ENCODE results near the gene PRMT1. TPM values are rescaled to one million over a fixed set of nuclear protein-coding genes. Genes with fewer than 3 reads are reported as not detected.

PRMT1 gene
- total and polyA plus RNA-seq, 8 donors = 27.2 to 98.7 (median 46.8) TPM

DNA sequence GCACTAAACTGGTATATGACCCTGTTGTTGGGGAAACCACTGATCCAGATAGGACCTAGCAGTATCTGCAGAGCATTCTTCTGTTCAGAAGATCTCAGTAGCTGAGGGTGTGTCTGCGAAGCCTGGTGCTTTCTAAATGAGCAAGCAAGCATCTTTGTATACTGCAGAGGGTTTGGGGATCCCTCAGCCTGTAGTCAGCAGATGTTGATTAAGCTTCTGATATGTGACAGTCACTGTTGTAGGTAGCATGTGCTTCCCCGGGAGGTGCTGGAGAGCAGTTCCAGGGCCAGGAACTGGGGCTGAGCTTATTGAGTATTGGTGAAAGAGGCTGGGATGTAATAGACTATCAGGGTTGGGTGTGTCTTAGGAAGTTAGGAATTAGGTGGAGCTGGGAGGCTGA is 33.6 kb upstream of the PRMT1 start:
- no peak overlapping the region for H3K4me3 ChIP-seq
- DNase-seq = no peak
- no peak for ATAC-seq
- H3K4me1 ChIP-seq = peaks cover 5 to 18% (median 8%) of the 10 kb centered on the region in 3 donors
- H3K9me3 ChIP-seq = no peaks in the 10 kb centered on the region
- H3K27me3 ChIP-seq = no peaks in the 10 kb centered on the region
- TF ChIP-seq, protein P1, sequence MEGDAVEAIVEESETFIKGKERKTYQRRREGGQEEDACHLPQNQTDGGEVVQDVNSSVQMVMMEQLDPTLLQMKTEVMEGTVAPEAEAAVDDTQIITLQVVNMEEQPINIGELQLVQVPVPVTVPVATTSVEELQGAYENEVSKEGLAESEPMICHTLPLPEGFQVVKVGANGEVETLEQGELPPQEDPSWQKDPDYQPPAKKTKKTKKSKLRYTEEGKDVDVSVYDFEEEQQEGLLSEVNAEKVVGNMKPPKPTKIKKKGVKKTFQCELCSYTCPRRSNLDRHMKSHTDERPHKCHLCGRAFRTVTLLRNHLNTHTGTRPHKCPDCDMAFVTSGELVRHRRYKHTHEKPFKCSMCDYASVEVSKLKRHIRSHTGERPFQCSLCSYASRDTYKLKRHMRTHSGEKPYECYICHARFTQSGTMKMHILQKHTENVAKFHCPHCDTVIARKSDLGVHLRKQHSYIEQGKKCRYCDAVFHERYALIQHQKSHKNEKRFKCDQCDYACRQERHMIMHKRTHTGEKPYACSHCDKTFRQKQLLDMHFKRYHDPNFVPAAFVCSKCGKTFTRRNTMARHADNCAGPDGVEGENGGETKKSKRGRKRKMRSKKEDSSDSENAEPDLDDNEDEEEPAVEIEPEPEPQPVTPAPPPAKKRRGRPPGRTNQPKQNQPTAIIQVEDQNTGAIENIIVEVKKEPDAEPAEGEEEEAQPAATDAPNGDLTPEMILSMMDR (IDR thresholded peaks at IDR 0.05) = no peak
- intact Hi-C loops (cut with DNase I) = no loop called here
- peaks cover 0 to 8% (median 7%) of the 10 kb centered on the region in 3 donors for H3K36me3 ChIP-seq
- H3K27ac ChIP-seq = no peak overlapping the region
- 69 to 77% methylated on average over 2 of the region's 2 CpGs for WGBS, 2 donors
- FAIRE-seq = no peak

DNA sequence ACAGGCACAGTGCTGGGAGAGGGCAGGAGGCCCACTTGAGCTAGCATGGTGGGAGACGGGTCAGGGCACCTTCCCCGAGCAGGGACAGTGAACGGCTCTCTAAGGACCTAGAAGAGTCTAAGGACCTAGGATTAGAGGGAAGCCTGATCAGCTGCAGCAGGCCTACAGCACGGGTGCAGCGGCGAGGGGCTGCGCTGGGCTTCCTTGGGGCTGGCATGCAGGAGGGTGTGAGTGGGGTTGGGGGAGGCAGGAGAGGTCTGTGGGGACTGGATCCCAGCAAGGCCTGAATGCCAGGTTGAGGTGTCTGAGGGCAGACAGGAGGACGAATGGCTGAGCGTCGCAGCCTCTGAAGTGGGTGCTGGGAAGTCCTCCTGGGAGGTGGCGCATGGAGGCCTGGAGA is 31.5 kb upstream of the PRMT1 start:
- H3K27ac ChIP-seq = no peak overlapping the region
- H3K27me3 ChIP-seq = no peaks in the 10 kb centered on the region
- no peaks in the 10 kb centered on the region for H3K9me3 ChIP-seq
- no peak overlapping the region for H3K4me3 ChIP-seq
- H3K4me1 ChIP-seq = peaks cover 5 to 14% (median 8%) of the 10 kb centered on the region in 3 donors
- ATAC-seq (no peak), DNase-seq (peak in 1 of 6 donors; percentile 51), FAIRE-seq (no peak)
- peaks cover 0 to 12% (median 8%) of the 10 kb centered on the region in 3 donors for H3K36me3 ChIP-seq
- 89 to 96% methylated on average over 11 of the region's 11 CpGs for WGBS, 2 donors
- intact Hi-C loops (cut with DNase I) = no loop called here
- TF ChIP-seq, protein P1 (IDR thresholded peaks at IDR 0.05) = no peak

DNA sequence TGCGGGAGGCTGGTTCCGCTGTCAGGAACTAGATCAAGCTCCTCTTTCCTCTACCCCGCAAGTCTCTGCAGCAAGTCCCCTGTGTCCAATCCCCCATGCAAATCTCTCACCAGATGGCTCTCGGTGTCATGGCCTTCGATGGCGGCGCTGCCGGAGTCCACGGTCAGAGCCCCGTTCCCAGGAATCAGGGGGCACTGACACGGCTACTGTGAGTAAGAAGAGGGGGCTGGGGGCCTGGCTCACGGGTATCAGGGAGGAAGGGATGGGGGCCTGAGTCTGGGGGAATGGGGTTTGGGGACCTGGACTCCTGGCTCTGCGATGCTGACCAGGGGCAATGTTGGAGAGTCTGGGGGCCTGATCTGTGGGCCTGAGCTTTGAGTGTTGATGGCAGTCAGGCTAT is 31.1 kb upstream of the PRMT1 start:
- no peaks in the 10 kb centered on the region for H3K9me3 ChIP-seq
- no peak for ATAC-seq
- no peak overlapping the region for H3K4me3 ChIP-seq
- no peaks in the 10 kb centered on the region for H3K27me3 ChIP-seq
- H3K4me1 ChIP-seq = peaks cover 5 to 14% (median 8%) of the 10 kb centered on the region in 3 donors
- intact Hi-C loops (cut with DNase I) = no loop called here
- TF ChIP-seq, protein P1 (IDR thresholded peaks at IDR 0.05) = no peak
- peaks cover 0 to 12% (median 8%) of the 10 kb centered on the region in 3 donors for H3K36me3 ChIP-seq
- no peak for FAIRE-seq
- peak in 1 of 6 donors; percentile 62 for DNase-seq
- H3K27ac ChIP-seq = no peak overlapping the region
- WGBS, 2 donors = 91 to 96% methylated on average over 13 of the region's 13 CpGs

DNA sequence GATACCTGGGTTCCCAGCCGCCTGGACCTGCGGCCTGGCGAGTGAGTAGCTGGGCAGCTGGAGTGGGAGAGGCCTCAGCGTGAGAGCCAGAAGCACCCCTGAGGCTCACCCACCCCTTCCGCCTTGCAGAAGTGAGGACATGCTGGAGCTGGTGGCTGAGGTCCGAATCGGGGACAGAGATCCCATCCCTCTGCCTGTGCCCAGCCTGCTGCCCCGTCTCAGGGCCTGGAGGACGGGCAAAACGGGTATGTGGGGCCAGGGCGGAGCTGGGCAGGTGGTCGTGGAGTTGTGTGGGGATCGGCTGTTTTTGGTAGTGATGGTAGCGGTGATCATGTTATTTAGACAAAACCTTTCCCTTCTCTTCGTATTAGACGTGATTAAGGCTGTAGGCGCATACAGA is 30.5 kb upstream of the PRMT1 start:
- no peak overlapping the region for H3K27ac ChIP-seq
- no peak overlapping the region for H3K4me3 ChIP-seq
- WGBS, 2 donors = 89 to 92% methylated on average over 17 of the region's 17 CpGs
- ATAC-seq (no peak), FAIRE-seq (no peak), DNase-seq (peak in 1 of 6 donors; percentile 54)
- no peaks in the 10 kb centered on the region for H3K9me3 ChIP-seq
- H3K4me1 ChIP-seq = peaks cover 5 to 14% (median 8%) of the 10 kb centered on the region in 3 donors
- intact Hi-C loops (cut with DNase I) = no loop called here
- no peaks in the 10 kb centered on the region for H3K27me3 ChIP-seq
- H3K36me3 ChIP-seq = peaks cover 0 to 18% (median 8%) of the 10 kb centered on the region in 3 donors
- TF ChIP-seq, protein P1 (IDR thresholded peaks at IDR 0.05) = no peak

DNA sequence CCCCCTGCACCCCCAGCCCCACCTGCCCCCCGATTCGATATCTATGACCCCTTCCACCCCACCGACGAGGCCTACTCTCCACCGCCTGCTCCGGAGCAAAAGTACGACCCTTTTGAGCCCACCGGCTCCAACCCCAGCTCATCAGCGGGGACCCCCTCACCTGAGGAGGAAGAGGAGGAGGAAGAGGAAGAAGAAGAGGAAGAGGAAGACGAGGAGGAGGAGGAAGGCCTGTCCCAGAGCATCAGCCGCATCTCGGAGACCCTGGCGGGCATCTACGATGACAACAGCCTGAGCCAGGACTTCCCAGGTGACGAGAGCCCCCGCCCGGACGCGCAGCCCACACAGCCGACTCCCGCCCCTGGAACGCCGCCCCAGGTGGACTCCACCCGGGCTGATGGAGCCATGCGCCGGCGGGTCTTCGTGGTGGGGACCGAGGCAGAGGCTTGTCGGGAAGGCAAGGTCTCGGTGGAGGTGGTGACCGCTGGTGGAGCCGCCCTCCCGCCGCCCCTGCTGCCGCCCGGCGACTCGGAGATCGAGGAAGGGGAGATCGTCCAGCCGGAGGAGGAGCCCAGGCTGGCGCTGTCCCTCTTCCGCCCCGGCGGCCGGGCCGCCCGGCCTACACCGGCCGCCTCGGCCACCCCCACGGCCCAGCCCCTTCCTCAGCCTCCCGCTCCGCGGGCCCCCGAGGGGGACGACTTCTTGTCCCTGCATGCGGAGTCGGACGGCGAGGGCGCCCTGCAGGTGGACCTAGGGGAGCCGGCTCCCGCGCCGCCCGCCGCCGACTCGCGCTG is 25.8 kb upstream of the PRMT1 start:
- peak in 1 of 6 donors; percentile 33 for DNase-seq
- WGBS, 2 donors = 95% methylated on average over 51 to 72 of the region's 72 CpGs
- no peaks in the 10 kb centered on the region for H3K9me3 ChIP-seq
- H3K36me3 ChIP-seq = peaks cover 0 to 50% (median 25%) of the 10 kb centered on the region in 3 donors
- no peak overlapping the region for H3K4me3 ChIP-seq
- intact Hi-C loops (cut with DNase I) = no loop called here
- no peak for ATAC-seq
- no peaks in the 10 kb centered on the region for H3K27me3 ChIP-seq
- TF ChIP-seq, protein P1 (IDR thresholded peaks at IDR 0.05) = no peak
- no peak overlapping the region for H3K27ac ChIP-seq
- FAIRE-seq = no peak
- H3K4me1 ChIP-seq = no peaks in the 10 kb centered on the region
